GM18508 (cell line): ENCODE data around the gene MRFAP1L1.
"Not testable (repeated sequence)": the region's sequence is repeated elsewhere in the genome, so short reads cannot be mapped to it uniquely, and the experiment has no call there.

Experiments used
- ATAC-seq: cut with Tn5 transposase; IDR thresholded peaks from one replicate; pipeline ENCODE4 v1.9.1; 2021; ENCODE audit warnings: moderate number of reproducible peaks; ENCODE audit not compliant: insufficient read depth, unreplicated experiment

The MRFAP1L1 gene

GRCh38 chr4:6693231-6694176 is 16.2 kb downstream of the MRFAP1L1 start, which contains the start of gene S100P:
Gene S100P (plus strand): TSS chr4:6693878. CDS start chr4:6693933, 55 bp downstream.
- ATAC-seq = no peak

DNA sequence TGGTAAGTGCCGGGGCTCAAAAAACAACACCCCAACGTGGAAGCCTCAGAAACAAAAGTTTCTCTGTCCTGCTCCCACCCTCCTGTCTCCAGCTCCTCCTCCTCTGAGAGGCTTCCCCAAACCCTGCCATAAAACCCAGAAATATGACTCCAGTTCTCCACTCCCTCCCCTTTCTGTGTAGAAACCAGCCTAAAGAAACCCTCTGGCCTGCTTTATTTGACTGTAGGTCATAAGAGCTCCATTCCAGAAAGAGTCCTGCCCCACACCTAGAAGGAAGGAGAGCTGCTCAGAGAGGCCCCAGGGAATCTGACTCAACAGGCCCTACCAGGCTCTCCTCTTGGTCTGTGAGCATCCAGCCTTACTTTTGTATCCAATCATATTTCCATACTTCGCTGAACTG is 16.9 kb downstream of the MRFAP1L1 start:
- no peak for ATAC-seq

- ATAC-seq = no peak
Measured at GRCh38 chr4:6692379-6692778, 17.3 kb downstream of the MRFAP1L1 start.

DNA sequence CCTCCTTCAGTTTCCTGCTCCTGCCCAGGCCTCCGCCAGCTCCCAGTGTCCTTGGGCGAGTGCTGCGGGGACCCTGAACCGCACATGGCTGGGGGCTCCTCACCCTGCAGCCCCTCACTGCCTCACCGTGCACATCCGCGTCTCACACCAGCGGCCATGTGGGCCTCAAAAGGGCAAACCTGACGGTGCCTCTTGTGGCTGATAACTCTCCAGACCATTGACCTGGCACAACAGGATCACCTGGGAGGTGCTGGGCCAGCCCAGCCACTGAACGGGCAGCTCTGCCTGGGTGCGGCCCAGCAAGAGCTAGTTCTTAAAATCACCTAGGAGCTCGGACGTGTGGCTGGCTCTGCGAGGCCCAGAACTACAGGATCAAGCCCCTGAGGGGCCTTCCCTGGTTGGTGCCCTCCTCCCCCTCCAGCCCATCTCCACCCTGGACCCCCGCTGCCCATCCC is 20.1 kb downstream of the MRFAP1L1 start:
- no peak for ATAC-seq

GRCh38 chr4:6688879-6689505 is 20.7 kb downstream of the MRFAP1L1 start:
- ATAC-seq = no peak

DNA sequence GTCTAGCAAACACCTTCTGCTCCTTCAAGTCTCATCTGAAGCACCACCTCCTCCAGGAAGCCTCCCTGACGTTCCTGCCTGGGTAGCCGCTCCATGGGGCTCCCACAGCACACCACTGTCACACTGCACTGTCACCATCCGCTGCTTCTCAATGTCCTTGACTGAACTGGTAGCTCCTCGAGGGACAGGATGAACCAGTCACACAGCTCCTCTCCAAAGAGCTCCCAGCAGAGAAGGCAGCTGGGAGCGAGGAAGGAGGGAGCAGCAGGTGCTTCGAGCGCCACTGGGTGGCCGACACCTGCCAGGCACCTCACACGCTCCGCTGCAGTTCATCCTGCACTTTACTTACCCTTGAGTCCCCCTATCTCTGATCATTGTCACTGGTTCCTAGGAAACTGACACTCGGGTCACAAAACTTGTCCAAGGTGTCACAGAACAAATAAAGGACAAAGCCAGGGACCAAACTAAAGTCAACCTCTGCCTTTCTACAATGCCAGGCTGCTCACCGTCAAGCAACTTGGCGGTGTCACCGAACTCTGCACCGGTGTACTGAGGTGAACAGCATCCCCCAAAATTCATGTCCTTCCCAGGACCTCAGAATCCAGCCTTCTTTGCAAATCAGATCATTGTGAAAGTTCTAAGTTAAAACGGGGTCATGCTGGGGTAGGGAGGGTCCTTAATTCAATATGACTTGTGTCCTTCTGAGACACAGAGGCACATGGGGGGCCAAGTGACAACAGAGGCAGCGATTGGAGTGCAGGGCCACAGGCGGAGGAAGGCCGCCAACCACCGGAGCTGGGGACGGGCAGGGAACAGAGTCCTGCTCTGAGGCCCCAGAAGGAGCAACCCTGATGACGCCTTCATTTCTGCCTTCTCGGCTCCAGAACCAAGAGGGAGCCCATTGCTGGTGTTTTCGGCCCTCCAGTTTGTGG is 21.5 kb downstream of the MRFAP1L1 start:
- ATAC-seq = no peak

- no peak for ATAC-seq
Measured at GRCh38 chr4:6686104-6686787, 23.4 kb downstream of the MRFAP1L1 start.

DNA sequence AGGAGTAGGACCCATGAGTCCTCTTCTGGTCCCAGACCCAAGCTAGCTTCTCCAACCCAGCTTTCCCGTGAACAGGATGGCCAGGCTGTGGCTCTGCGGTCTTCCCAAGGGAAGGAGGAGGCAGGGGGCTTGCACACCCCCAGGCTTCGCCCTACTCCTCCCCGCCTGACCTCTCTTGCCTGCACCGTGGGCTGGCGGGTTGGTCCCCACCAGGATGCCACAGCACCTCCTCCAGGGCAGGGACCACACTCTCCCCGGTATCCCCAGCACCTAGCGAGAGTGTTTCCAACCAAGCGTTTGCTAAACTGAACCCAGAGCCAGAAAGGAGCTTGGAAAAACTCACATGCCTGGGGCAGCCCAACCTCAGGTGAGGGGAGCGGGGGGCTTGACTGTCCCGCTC is 25.0 kb downstream of the MRFAP1L1 start:
- no peak for ATAC-seq

- no peak for ATAC-seq
Measured at GRCh38 chr4:6682862-6683590, 26.6 kb downstream of the MRFAP1L1 start.

DNA sequence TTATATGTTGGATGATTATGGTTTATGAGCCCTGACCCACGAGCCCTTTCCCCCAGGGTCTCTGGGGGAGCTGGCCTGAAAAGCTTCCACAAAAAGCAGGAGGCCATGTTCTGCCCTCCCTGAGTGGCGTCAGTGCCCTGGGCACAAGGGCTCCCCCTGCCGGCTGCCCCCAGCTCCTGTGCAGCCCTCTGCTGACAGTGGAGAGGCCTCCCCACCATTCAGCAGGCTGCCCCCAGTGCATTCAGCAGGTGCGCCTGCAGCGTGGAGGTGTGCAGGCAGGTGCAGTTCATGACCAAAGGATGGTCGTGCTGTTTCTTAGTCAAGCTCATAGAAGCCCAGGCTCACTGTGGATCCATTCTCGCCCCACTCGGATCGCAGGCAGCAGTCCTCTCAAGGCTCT is 28.5 kb downstream of the MRFAP1L1 start:
- no peak for ATAC-seq

DNA sequence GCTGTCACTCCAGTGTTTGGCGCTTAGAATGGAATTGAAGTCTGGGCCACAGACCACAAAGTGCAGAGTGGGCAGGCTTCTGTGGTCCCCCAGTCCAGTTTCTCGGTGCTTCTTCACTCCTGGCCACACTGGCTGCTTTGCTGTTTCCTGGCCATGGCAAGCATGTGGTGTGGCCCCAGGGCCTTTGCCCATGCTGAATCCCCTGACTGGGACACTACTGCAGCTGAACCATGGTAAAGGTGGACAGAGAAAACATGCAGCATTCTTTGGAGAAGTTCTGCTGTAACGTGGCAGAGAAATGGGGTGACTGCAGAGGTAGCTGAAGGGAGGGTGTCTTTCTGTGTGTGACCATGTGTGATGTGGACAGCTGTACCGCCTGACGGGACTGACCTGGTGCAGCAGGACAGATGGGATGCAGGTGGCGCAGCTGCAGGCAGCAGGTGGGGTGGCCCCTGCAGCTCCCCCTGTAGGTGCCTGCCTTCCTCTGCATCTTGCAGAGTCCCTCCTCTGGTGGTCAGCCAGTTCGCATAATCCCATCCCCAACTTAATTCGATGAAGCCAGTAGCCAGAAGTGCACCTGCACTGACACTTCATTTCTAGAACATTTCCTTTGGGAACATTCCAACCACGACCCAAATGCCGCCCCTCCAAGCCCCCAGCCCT is 29.2 kb downstream of the MRFAP1L1 start:
- no peak for ATAC-seq

GRCh38 chr4:6676722-6677558 is 32.7 kb downstream of the MRFAP1L1 start:
- no peak for ATAC-seq

GRCh38 chr4:6674500-6675149 is 35.0 kb downstream of the MRFAP1L1 start:
- ATAC-seq = peak; percentile 26

DNA sequence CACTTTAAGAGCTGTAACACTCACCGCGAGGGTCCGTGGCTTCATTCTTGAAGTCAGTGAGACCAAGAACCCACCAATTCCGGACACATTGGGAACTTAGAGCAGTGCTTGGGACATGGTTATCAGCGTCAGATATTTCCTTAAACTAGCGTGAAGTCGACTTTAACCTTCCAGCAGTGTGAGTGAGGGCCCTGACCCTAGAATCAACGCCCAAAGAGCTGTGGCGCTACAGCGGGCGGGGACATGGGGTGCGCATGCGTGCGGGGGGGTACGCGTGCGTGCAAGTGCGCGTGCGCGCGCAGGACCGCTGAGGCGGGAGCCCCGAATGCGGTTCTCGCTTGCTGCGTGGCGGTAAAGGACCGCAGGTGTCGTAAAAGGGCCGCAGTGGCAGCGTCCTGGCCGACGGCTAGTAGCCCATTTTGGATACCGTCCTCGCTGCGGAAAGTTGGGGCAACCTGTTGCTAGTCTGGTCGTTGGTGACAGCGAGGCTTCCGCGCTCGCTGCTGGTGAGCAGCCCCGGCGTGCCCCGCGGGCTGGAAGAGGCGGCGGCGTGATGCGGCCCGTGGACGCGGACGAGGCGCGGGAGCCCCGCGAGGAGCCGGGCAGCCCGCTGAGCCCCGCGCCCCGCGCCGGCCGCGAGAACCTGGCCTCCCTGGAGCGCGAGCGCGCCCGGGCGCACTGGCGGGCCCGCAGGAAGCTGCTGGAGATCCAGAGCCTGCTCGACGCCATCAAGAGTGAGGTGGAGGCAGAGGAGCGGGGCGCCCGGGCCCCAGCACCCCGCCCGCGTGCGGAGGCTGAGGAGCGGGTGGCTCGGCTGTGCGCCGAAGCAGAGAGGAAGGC is 35.8 kb downstream of the MRFAP1L1 start:
- peak; percentile 64 for ATAC-seq

DNA sequence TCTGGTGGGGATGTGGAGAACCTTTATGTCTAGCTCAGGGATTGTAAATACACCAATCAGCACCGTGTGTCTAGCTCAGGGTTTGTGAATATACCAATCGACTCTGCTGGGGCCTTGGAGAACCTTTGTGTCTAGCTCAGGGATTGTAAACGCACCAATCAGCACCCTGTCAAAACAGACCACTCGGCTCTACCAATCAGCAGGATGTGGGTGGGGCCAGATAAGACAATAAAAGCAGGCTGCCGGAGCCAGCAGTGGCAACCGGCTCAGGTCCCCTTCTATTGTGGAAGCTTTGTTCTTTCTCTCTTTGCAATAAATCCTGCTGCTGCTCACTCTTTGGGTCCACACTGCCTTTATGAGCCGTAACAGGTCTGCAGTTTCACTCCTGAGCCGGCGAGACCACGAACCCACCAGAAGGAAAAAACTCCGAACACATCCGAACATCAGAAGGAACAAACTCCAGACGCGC is 36.4 kb downstream of the MRFAP1L1 start:
- not testable (repeated sequence) for ATAC-seq

DNA sequence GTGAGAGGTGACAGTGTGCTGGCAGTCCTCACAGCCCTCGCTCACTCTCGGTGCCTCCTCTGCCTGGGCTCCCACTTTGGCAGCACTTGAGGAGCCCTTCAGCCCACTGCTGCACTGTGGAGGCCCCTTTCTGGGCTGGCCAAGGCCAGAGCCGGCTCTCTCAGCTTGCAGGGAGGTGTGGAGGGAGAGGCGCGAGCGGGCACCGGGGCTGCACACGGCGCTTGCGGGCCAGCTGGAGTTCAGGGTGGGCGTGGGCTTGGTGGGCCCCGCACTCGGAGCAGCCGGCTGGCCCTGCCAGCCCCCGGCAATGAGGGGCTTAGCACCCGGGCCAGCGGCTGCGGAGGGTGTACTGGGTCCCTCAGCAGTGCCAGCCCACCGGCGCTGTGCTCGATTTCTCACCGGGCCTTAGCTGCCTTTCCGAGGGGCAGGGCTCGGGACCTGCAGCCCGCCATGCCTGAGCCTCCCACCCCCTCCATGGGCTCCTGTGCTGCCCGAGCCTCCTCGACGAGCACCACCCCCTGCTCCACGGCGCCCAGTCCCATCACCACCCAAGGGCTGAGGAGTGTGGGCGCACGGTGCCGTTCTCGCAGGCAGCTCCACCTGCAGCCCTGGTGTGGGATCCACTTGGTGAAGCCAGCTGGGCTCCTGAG is 37.0 kb downstream of the MRFAP1L1 start:
- ATAC-seq = not testable (repeated sequence)
